ENCODE measurements around the gene C1orf53. TPM values are rescaled to one million over a fixed set of nuclear protein-coding genes. Genes with fewer than 3 reads are reported as not detected.

C1orf53 gene
- total RNA-seq, 1 donor from 2014 or later: 5.9 TPM

DNA sequence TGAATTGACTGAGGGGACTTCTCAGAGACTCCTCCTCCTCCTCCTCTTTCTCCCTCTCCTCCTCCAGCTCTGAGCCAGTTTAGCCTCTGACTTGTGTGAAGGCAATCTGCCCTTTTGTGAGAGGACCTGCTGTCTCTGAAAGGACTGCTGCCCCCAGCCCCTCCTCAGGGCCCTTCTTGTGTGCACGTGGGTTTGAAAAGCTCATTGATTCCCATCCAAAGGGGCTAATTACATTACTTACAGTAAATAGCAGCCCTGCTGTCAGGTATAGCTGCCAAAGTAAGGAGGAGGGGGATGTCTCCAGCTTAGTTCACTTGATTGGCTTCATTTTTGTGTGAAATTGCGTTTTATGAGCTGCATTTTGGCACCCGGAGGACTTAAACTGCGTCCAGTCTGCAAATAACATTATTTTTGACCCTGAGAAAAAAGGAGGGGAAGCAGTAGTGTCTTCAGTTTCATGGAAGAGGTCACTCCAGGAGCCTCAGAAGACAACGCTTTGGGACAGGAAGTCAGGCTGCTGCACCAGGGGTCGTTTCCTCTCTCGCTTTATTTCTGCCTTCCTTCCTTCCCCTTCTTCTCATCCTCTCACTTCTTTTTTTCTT is 12.9 kb downstream of the C1orf53 start:
- DNase-seq: peak; percentile 38
- peak overlapping the region; percentile 92 for H3K4me3 Mint-ChIP-seq (ENCODE audit: unreplicated experiment)
- H3K4me1 Mint-ChIP-seq (ENCODE audit: low read depth, unreplicated experiment): peaks cover 36% of the 10 kb centered on the region
- H3K9me3 Mint-ChIP-seq (ENCODE audit: unreplicated experiment): peaks cover 21% of the 10 kb centered on the region
- H3K27me3 Mint-ChIP-seq (ENCODE audit: unreplicated experiment): peaks cover 52% of the 10 kb centered on the region
- H3K36me3 Mint-ChIP-seq (ENCODE audit: unreplicated experiment): peaks cover 4% of the 10 kb centered on the region
- H3K27ac Mint-ChIP-seq (ENCODE audit: unreplicated experiment): peak overlapping the region; percentile 78
- no peak for TF ChIP-seq CTCF (IDR thresholded peaks at IDR 0.05; ENCODE audit: partially characterized antibody, unreplicated experiment)

DNA sequence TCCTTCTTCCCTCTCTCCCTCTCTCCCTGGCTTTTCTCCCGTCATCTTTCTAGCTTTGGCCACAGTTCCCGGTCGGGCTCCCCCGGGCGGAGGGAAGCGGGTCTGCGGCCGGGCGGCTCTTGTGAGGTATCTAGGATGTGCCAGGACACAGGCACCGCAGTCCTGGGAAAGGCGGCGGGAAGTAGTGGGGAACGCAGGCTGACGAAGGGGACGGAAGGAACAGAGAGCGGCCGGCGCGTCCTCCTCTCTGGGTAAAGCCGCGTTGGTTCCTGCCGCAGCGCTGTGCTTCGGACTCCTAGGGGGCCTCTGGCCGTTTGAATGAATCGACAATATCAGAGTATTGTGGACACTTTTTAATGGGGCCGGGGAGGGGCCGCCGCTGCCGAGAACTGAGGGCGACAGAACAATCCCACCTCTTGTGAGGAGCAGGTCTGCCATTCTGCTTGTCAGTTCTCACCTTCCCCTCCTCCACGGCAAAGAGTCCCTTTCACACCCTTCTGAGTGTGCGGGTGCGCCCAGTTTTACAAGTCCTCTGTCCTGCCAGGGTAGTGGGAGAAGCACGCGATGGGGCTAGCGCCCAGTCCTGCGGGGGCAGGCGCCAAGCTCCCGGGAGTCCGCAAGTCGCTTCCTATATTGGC is 13.6 kb downstream of the C1orf53 start:
- H3K27ac Mint-ChIP-seq (ENCODE audit: unreplicated experiment): peak overlapping the region; percentile 78
- peak; percentile 92 for DNase-seq
- peak; percentile 58 for TF ChIP-seq CTCF (IDR thresholded peaks at IDR 0.05; ENCODE audit: partially characterized antibody, unreplicated experiment)
- peaks cover 18% of the 10 kb centered on the region for H3K9me3 Mint-ChIP-seq (ENCODE audit: unreplicated experiment)
- H3K4me3 Mint-ChIP-seq (ENCODE audit: unreplicated experiment): peak overlapping the region; percentile 92
- no peaks in the 10 kb centered on the region for H3K36me3 Mint-ChIP-seq (ENCODE audit: unreplicated experiment)
- H3K27me3 Mint-ChIP-seq (ENCODE audit: unreplicated experiment): peaks cover 55% of the 10 kb centered on the region
- peaks cover 38% of the 10 kb centered on the region for H3K4me1 Mint-ChIP-seq (ENCODE audit: low read depth, unreplicated experiment)

- Mint-ChIP-seq H3K27me3 (ENCODE audit: unreplicated experiment) (peaks cover 59% of the 10 kb centered on the region), H3K4me1 (ENCODE audit: low read depth, unreplicated experiment) (peaks cover 44% of the 10 kb centered on the region), H3K9me3 (ENCODE audit: unreplicated experiment) (peaks cover 21% of the 10 kb centered on the region), H3K36me3 (ENCODE audit: unreplicated experiment) (no peaks in the 10 kb centered on the region), H3K4me3 (ENCODE audit: unreplicated experiment) (peak overlapping the region; percentile 92), H3K27ac (ENCODE audit: unreplicated experiment) (peak overlapping the region; percentile 60)
- DNase-seq: no peak
- no peak for TF ChIP-seq CTCF (IDR thresholded peaks at IDR 0.05; ENCODE audit: partially characterized antibody, unreplicated experiment)
These were observed 14.1 kb downstream of the C1orf53 start for GRCh38 chr1:197916500-197916983.

- peaks cover 39% of the 10 kb centered on the region for H3K4me1 Mint-ChIP-seq (ENCODE audit: low read depth, unreplicated experiment)
- peak overlapping the region; percentile 68 for H3K27ac Mint-ChIP-seq (ENCODE audit: unreplicated experiment)
- peaks cover 51% of the 10 kb centered on the region for H3K27me3 Mint-ChIP-seq (ENCODE audit: unreplicated experiment)
- peaks cover 4% of the 10 kb centered on the region for H3K36me3 Mint-ChIP-seq (ENCODE audit: unreplicated experiment)
- peak overlapping the region; percentile 92 for H3K4me3 Mint-ChIP-seq (ENCODE audit: unreplicated experiment)
- peak; percentile 44 for DNase-seq
- peaks cover 20% of the 10 kb centered on the region for H3K9me3 Mint-ChIP-seq (ENCODE audit: unreplicated experiment)
- TF ChIP-seq CTCF (IDR thresholded peaks at IDR 0.05; ENCODE audit: partially characterized antibody, unreplicated experiment): no peak
These were observed 15.6 kb downstream of the C1orf53 start for GRCh38 chr1:197917805-197918651.
